GM13976 (cell line): Measurements from ENCODE around the gene TRMU.
"Not testable (repeated sequence)": the region's sequence is repeated elsewhere in the genome, so short reads cannot be mapped to it uniquely, and the experiment has no call there.

Source experiments
- DNase-seq: peaks from one replicate; pipeline ENCODE4 v3.0.0; 2012; ENCODE audit warnings: low spot score
- in situ Hi-C: fragments of 300-500 bp; cut with MboI; formaldehyde crosslinking; loops from one replicate; pipeline ENCODE4 v1.12.0; 2022; ENCODE audit warnings: low sequenced_read_pairs, mixed read lengths, inconsistent platforms; ENCODE audit not compliant: unreplicated experiment
- TF ChIP-seq, protein P1 (sequence below): IDR thresholded peaks from 2 replicates; pipeline ENCODE4 v1.5.1; 2012; ENCODE audit warnings: borderline replicate concordance, mild to moderate bottlenecking; ENCODE audit not compliant: insufficient read depth; ENCODE audit errors: extremely low read depth, missing control alignments, control extremely low read depth

TRMU gene

DNA sequence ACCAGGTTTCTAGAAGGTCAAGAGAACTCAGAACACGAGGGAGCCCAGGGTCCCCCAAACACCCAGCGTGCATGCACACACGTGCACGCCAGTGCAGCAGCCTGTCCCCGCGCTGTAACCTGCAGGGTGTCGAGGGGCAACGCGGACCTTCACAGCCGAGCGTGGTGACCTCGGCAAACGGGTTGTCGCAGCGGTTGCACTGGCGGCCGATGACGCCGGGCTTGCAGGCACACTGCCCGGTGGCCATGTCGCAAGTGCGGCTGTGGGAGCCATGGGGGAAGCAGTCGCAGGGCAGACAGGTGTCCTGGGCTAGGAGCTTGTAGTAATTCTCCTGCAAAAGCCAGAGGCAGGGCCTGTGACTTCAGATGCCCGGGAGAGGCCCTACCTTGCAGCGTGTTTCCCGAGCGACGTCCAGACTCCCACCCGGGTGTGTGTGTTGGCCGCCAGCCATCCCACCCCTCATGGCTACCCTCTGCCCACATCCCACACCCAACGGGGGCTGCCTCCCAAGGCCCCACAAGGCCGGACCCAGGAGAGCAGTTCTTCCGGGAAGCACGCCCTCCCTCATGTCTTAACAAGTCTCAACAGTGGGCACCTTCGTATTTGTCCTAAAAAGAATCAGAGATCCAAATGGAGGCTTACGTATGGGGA is 56.1 kb downstream of the TRMU start:
- TF ChIP-seq, protein P1, sequence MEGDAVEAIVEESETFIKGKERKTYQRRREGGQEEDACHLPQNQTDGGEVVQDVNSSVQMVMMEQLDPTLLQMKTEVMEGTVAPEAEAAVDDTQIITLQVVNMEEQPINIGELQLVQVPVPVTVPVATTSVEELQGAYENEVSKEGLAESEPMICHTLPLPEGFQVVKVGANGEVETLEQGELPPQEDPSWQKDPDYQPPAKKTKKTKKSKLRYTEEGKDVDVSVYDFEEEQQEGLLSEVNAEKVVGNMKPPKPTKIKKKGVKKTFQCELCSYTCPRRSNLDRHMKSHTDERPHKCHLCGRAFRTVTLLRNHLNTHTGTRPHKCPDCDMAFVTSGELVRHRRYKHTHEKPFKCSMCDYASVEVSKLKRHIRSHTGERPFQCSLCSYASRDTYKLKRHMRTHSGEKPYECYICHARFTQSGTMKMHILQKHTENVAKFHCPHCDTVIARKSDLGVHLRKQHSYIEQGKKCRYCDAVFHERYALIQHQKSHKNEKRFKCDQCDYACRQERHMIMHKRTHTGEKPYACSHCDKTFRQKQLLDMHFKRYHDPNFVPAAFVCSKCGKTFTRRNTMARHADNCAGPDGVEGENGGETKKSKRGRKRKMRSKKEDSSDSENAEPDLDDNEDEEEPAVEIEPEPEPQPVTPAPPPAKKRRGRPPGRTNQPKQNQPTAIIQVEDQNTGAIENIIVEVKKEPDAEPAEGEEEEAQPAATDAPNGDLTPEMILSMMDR = no peak
- in situ Hi-C loops = no loop called here
- DNase-seq = no peak

DNA sequence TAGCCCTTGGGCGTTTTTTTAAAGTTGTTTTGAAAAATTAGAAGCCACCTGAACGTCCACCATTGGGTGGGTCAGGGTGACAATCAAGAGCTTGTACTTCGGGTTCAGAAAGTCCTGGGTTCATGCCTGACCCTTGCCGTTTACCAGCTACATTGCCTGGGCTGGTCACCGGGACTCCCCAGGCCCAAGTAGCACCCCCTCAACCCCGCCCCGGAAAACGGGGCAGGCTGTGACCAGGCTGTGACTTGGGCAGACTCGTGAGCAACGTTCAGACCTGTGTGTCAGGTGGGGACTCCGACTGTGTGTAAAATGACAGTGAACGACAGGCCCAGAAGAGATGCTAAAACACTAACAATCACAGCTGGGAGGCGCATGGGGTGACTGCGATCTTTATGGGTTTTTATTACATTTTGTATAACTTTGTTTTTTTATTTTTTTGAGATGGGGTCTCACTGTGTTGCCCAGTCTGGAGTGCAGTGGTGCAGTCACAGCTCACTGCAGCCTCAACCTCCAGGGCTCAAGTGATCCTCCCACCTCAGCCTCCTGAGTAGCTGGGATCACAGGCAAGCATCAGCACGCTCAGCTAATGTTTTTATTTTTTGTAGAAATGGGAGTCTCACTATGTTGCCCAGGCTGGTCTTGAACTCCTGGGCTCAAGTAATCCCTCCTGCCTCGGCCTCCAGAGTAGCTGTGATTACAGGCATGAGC is 56.8 kb downstream of the TRMU start:
- TF ChIP-seq, protein P1 = no peak
- in situ Hi-C loops = no loop called here
- no peak for DNase-seq

DNA sequence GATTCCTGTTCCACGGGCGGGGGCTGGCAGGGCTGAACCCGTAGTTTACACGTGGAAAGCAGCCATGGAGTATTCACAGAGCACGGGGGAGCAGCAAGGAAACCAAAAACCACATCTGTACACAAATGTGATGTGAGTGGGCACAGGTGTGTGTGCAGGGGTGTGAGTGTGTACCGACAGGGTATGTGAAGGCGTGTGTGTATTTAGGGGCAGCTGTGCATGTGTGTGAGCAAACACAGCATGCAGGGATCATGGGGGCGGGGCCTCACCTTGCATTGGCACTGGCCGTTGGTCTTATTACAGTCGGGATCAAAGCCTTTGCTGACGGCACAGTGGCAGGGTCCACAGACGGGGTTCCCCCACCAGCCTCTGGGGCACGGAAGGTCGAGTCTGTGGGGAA is 58.4 kb downstream of the TRMU start:
- TF ChIP-seq, protein P1 = no peak
- DNase-seq = no peak
- in situ Hi-C loops = no loop called here

DNA sequence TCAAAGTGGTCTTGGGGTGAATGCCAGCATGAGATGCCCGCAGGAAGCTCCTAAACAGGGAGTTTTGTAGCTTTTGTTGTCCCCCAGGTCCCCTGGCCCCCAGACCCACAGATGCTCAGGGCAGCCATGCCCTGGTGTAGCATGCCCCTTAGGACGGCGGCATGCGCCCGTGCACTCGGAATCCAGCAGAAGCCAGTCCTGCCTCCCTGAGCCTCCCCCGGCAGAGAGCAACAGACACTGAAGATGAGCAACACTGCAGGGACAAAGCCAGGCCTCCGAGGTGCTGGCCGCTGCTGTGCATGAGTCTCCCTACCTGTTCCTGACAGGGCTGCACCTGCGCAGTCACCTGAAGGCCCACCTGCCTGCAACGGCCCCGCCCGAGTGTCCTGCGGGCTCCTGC is 59.1 kb downstream of the TRMU start:
- DNase-seq = no peak
- TF ChIP-seq, protein P1 = no peak
- in situ Hi-C loops = no loop called here

DNA sequence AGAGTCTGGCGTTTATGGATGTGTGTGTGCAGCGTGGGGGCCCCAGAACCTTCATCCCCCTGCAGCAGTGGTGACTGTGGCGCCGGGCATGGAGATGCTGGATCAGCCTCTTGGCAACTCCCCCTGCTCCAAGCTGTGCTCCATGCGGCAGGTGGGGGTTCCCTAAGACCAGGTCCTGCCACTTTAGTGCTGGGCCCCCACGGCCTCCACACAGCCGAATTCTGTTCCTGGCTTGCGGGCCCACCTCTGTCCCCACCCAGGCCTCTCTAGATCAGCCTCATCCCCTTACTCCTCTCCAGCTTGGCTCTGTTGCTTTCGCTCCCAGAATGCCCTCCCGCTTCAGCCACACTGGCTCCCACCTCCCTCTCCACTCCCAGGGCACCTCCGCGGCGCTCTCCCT is 59.6 kb downstream of the TRMU start:
- in situ Hi-C loops = no loop called here
- no peak for DNase-seq
- TF ChIP-seq, protein P1 = no peak

DNA sequence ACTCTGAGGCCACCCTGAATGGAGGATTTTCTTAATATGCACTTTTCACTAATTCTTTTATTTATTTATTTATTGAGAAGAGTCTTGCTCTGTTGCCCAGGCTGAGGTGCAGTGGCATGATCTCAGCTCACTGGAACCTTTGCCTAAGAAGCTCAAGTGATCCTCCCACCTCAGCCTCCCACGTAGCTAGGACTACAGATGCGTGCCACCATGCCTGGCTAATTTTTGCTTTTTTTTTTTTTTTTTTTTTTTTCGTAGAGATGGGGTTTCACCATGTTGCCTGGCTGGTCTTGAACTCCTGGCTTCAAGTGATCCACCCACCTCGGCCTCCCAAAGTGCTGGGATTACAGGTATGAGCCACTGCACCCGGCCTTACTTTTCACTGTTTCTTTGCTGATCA is 61.5 kb downstream of the TRMU start:
- in situ Hi-C loops, DNase-seq: not testable (repeated sequence)

DNA sequence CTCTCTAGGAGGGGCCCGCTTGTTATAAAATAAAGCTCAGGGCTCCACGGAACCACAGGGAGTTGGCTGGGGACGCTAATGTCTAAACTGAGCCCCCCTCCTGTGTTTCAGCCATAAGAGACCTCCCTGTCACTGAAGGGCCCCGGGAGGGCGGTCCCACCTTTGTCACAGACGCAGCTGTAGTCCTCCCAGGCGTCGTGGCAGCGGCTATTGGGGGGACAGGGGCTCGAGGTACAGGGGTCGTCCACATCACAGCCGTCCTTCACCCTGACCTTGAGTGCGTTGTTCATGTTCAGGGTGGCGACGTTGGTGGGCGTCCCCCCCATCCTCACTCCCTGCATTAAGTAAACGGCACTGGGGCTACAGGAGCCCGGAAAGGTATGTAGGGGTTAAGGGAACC is 62.0 kb downstream of the TRMU start:
- TF ChIP-seq, protein P1 = no peak
- in situ Hi-C loops = no loop called here

More for the DNA sequence above, 62.0 kb downstream of the TRMU start:
- no peak for DNase-seq
